Effector memory CD4-positive, alpha-beta T cell (primary cell): Measurements from ENCODE around the gene RAP1GAP.

Experiments used
- DNase-seq, 3 donors: peaks; one replicate each; pipeline ENCODE4 v3.0.0-alpha.2; 2020
- H3K27ac ChIP-seq: 2 replicates; pipeline ENCODE4 v1.7.0; 2013; ENCODE audit warnings: mild to moderate bottlenecking, low read length, moderate library complexity; ENCODE audit not compliant: insufficient read depth, poor library complexity, severe bottlenecking
- H3K27me3 ChIP-seq: replicated peaks from 2 replicates; pipeline ENCODE4 v1.7.0; 2013; ENCODE audit warnings: mild to moderate bottlenecking, low read length; ENCODE audit not compliant: insufficient read depth, control insufficient read depth, poor library complexity, severe bottlenecking
- H3K36me3 ChIP-seq: 2 replicates; pipeline ENCODE4 v1.7.0; 2013; ENCODE audit warnings: mild to moderate bottlenecking, low read length, moderate library complexity; ENCODE audit not compliant: control insufficient read depth, insufficient read depth
- H3K4me1 ChIP-seq: 2 replicates; pipeline ENCODE4 v1.7.0; 2013; ENCODE audit warnings: low read length, mild to moderate bottlenecking; ENCODE audit not compliant: control insufficient read depth, insufficient read depth, poor library complexity, severe bottlenecking
- H3K4me3 ChIP-seq: 2 replicates; pipeline ENCODE4 v1.7.0; 2013; ENCODE audit warnings: low read length, low read depth, mild to moderate bottlenecking; ENCODE audit not compliant: insufficient read depth, poor library complexity, severe bottlenecking
- H3K9me3 ChIP-seq: 2 replicates; pipeline ENCODE4 v1.7.0; 2013; ENCODE audit warnings: mild to moderate bottlenecking, low read length, moderate library complexity; ENCODE audit not compliant: control insufficient read depth

RAP1GAP gene

GRCh38 chr1:21662426-21663247 lies 6.5 kb downstream of the RAP1GAP start:
- Histone ChIP-seq H3K27ac (no peak overlapping the region), H3K4me1 (peaks cover 6% of the 10 kb centered on the region), H3K36me3 (no peaks in the 10 kb centered on the region), H3K27me3 (peaks cover 5% of the 10 kb centered on the region), H3K4me3 (no peak overlapping the region), H3K9me3 (no peaks in the 10 kb centered on the region)
- DNase-seq = no peak

DNA sequence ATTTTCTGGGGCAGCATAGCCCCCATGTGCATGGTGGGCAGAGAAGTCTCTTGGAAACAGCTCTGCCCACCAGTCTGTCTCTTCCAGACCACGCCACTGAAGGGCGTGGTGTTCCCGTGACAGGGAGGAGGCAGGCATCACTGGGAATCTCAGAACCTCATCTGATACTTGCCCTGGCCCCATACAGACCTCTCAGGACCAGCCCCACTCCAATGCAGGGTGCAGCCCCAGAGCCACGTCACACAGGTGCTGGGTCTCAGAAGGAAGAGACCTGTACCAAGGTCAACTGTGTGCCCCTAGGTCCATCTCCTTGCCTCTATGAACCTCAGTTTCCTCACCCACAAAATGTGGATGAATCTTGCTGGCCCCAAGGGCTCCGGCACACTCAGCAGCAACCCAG lies 7.3 kb downstream of the RAP1GAP start:
- no peak for DNase-seq
- H3K36me3 ChIP-seq = no peaks in the 10 kb centered on the region
- H3K9me3 ChIP-seq = no peaks in the 10 kb centered on the region
- H3K4me3 ChIP-seq = no peak overlapping the region
- H3K4me1 ChIP-seq = peaks cover 6% of the 10 kb centered on the region
- no peaks in the 10 kb centered on the region for H3K27me3 ChIP-seq
- H3K27ac ChIP-seq = no peak overlapping the region

- Histone ChIP-seq H3K4me3 (no peak overlapping the region), H3K27me3 (no peaks in the 10 kb centered on the region), H3K36me3 (no peaks in the 10 kb centered on the region), H3K4me1 (peaks cover 6% of the 10 kb centered on the region), H3K27ac (no peak overlapping the region), H3K9me3 (no peaks in the 10 kb centered on the region)
- no peak for DNase-seq
Observed at GRCh38 chr1:21659924-21660326, 9.2 kb downstream of the RAP1GAP start.

DNA sequence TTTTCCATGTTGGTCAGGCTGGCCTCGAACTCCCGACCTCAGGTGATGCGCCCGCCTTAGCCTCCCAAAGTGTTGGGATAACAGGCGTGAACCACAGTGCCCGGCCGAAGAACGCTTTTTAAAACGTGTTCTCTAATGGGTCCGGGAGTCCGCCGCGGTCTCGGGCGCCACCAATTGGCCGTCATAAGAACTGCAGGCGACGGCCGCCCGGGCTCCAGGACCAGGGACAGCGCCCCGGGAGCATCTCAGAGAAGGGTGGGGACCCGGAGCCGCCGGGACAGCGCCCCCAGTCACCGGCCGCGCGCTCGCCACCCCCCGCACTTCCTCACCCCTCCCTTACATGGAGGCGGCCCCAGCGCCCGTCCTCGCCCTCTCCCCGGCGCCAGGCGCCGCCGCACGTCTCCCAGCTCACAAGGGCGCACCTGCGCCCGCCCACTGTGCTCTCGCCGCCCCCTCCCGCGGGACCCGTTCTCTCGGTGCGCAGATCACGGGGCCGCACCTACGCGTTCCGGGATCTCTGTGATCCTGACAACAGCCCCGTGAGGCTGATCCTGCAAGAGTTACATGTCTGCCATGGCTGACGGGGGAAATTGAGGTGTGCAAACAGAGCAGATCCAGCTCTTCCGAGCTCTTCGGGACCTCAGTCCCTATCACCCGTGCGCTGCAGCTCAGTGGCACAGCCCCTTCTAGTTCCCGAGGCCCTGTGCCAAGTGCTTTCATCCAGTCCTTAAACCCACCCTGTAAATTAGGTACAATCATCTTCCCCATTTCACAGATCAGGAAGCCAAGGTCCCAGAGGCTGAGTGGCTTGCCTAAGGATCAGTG lies 9.8 kb downstream of the RAP1GAP start:
- H3K9me3 ChIP-seq = no peaks in the 10 kb centered on the region
- H3K4me1 ChIP-seq = peaks cover 6% of the 10 kb centered on the region
- no peaks in the 10 kb centered on the region for H3K36me3 ChIP-seq
- H3K27me3 ChIP-seq = no peaks in the 10 kb centered on the region
- no peak overlapping the region for H3K27ac ChIP-seq
- peak; percentile 65 to 73 (median 72) for DNase-seq
- peak overlapping the region; percentile 31 for H3K4me3 ChIP-seq

DNA sequence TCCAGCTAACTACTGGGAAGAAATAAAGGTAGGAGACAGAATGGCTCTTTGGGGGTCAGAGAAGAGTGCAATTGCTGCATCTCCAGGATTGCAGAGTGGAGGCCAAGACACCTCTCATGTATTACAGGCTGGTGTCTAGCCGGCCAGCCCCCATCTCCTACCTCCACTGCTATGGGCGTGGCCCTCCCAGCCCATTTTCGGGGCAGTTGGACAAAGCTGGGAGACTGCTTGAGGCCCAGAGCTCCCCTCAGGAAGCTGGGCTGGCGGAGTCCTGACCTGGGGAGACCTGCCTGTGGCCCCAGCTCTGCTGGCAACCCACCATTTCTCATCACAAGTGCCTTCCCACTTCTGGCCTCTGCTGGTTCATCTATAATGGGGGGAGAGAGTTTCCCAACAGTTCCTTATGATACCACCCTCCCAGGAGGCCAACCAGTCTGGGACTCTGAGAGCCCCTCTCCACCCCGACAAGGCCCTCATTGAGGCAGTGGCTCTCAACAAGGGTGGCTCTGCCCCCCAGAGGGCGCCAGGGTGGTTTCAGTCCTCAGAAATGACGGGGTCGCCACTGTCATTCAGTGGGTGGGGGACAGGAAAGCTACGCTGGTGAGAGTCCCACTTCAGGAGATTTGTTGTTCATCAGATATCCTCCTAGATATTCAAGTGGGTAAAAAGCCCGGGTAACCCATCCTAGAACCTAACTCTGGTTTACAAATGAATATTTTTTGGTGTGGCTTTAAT lies 11.5 kb downstream of the RAP1GAP start:
- DNase-seq = no peak
- Histone ChIP-seq H3K9me3 (no peaks in the 10 kb centered on the region), H3K27ac (no peak overlapping the region), H3K36me3 (no peaks in the 10 kb centered on the region), H3K4me1 (peaks cover 6% of the 10 kb centered on the region), H3K4me3 (no peak overlapping the region), H3K27me3 (no peaks in the 10 kb centered on the region)

GRCh38 chr1:21655748-21656147 lies 13.4 kb downstream of the RAP1GAP start:
- H3K27me3 ChIP-seq = no peaks in the 10 kb centered on the region
- DNase-seq = no peak
- no peaks in the 10 kb centered on the region for H3K9me3 ChIP-seq
- H3K4me1 ChIP-seq = peaks cover 17% of the 10 kb centered on the region
- no peak overlapping the region for H3K27ac ChIP-seq
- no peak overlapping the region for H3K4me3 ChIP-seq
- H3K36me3 ChIP-seq = no peaks in the 10 kb centered on the region

DNA sequence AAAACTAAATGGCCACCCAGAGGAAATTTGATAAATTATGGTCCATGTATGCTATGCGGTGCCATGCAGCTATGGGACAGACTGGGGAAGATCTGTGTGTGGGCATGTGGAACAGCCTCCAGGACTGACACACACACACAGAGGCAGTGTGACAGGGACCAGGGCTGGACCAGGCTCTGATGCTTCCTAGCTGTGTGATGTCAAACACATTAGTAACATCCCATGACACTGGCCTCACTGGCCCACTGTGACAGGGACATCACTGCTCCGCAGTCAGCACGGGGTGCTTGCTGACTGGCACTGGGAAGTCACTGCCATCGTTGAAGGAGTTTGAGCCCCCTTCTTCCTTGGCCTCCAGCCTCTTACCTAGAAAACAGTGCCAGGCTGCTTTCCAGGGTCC lies 13.9 kb downstream of the RAP1GAP start:
- Histone ChIP-seq H3K4me3 (no peak overlapping the region), H3K4me1 (peaks cover 18% of the 10 kb centered on the region), H3K9me3 (no peaks in the 10 kb centered on the region), H3K36me3 (no peaks in the 10 kb centered on the region), H3K27ac (no peak overlapping the region), H3K27me3 (no peaks in the 10 kb centered on the region)
- no peak for DNase-seq

DNA sequence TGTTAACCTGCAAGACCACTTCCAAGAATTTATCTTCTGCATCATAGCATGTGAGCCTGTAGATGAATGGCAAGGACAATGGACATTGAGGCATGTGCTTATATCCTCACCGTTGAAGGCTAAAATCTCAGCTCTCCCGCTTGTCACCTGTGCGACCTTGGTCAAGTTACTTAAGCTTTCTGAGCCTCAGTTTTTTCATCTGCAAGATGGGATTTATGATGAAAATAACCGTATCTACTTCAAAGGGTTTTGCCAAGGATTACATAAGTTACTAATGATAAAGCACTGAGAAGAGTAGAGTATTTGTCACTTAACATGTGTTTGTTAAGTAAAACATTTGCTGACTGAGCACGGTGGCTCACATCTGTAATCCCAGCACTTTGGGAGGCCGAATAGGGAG lies 14.9 kb downstream of the RAP1GAP start:
- Histone ChIP-seq H3K36me3 (no peaks in the 10 kb centered on the region), H3K27ac (no peak overlapping the region), H3K4me3 (no peak overlapping the region), H3K9me3 (no peaks in the 10 kb centered on the region), H3K4me1 (peaks cover 12% of the 10 kb centered on the region), H3K27me3 (no peaks in the 10 kb centered on the region)
- no peak for DNase-seq

DNA sequence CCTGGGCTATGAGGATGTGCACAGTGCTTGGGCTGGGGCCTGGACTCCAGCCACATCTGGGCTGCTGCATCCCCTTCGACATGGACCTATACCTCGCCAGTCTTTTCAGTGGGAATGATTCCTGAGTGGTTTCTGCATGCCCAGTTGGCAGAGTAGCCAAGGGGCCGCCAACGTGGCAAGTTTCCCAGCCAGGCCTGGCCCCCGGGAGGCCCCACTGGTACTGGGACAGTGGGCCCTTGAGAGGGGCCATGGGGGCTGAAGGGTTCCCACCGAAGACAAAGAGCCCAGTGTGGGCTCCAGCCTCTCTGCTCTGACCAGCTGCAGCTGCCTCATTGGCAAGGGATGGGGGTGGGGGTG lies 15.4 kb downstream of the RAP1GAP start:
- no peaks in the 10 kb centered on the region for H3K36me3 ChIP-seq
- no peak overlapping the region for H3K27ac ChIP-seq
- H3K4me3 ChIP-seq = no peak overlapping the region
- H3K27me3 ChIP-seq = no peaks in the 10 kb centered on the region
- H3K9me3 ChIP-seq = no peaks in the 10 kb centered on the region
- peaks cover 12% of the 10 kb centered on the region for H3K4me1 ChIP-seq
- no peak for DNase-seq
